Mesenchymal stem cell (in vitro differentiated cells and primary cell): ENCODE data around the gene PRRC2B.
A peak's percentile ranks its signal among the peaks of the same experiment; 100 is the strongest.

ENCODE experiments used
- DNase-seq: peaks from one replicate; pipeline ENCODE4 v3.0.0-alpha.2; 2013
- H2AFZ ChIP-seq: one replicate; pipeline ENCODE4 v1.6.1; 2013; ENCODE audit warnings: low read depth, mild to moderate bottlenecking, control low read depth, inconsistent platforms, low read length, moderate library complexity
- H2AK5ac ChIP-seq: 2 replicates; pipeline ENCODE4 v1.6.1; 2013; ENCODE audit warnings: low read length, moderate library complexity, mild to moderate bottlenecking, inconsistent platforms; ENCODE audit not compliant: severe bottlenecking
- H2BK120ac ChIP-seq: one replicate; pipeline ENCODE4 v1.6.1; 2013; ENCODE audit warnings: low read depth, mild to moderate bottlenecking, inconsistent platforms, low read length, moderate library complexity
- H2BK12ac ChIP-seq, 2 experiments: one replicate each; pipeline ENCODE4 v1.6.1; 2013; ENCODE audit warnings: inconsistent platforms in 2 of 2, low read length in 2 of 2, mild to moderate bottlenecking in 2 of 2, moderate library complexity in 2 of 2, control low read depth in 1 of 2
- H2BK15ac ChIP-seq: one replicate; pipeline ENCODE4 v1.6.1; 2013; ENCODE audit warnings: mild to moderate bottlenecking, low read depth, inconsistent platforms; ENCODE audit not compliant: poor library complexity, severe bottlenecking
- H2BK5ac ChIP-seq: 2 replicates; pipeline ENCODE4 v1.6.1; 2013; ENCODE audit warnings: low read depth, mild to moderate bottlenecking, low read length, control low read depth, inconsistent platforms; ENCODE audit not compliant: poor library complexity, severe bottlenecking
- H3K14ac ChIP-seq, 2 experiments: one replicate each; pipeline ENCODE4 v1.6.1; 2013; ENCODE audit warnings: inconsistent platforms in 2 of 2, low read length in 2 of 2, control low read depth in 1 of 2, mild to moderate bottlenecking in 1 of 2, moderate library complexity in 1 of 2
- H3K18ac ChIP-seq, 2 experiments: one replicate each; pipeline ENCODE4 v1.6.1; 2013; ENCODE audit warnings: inconsistent platforms in 2 of 2, low read length in 2 of 2, control low read depth in 1 of 2, low read depth in 1 of 2, mild to moderate bottlenecking in 1 of 2
- H3K23ac ChIP-seq, 2 experiments: one replicate each; pipeline ENCODE4 v1.6.1; 2013; ENCODE audit warnings: inconsistent platforms in 2 of 2, low read length in 2 of 2, mild to moderate bottlenecking in 2 of 2, moderate library complexity in 2 of 2, control low read depth in 1 of 2
- H3K27ac ChIP-seq: 2 replicates; pipeline ENCODE4 v1.5.1; 2013; ENCODE audit warnings: mild to moderate bottlenecking, moderate library complexity, low read length, control low read depth, inconsistent platforms; ENCODE audit not compliant: poor library complexity, severe bottlenecking
- H3K27me3 ChIP-seq, 2 experiments: 2 replicates each; pipeline versions ENCODE4 v1.6.1 to v1.7.0; 2013; ENCODE audit warnings: low read length in 2 of 2, mild to moderate bottlenecking in 2 of 2, moderate library complexity in 2 of 2, control low read depth in 1 of 2, inconsistent platforms in 1 of 2; ENCODE audit not compliant: control insufficient read depth in 1 of 2, insufficient read depth in 1 of 2
- H3K36me3 ChIP-seq, 2 experiments: 2 replicates each; pipeline versions ENCODE4 v1.6.1 to v1.7.0; 2013; ENCODE audit warnings: low read length in 2 of 2, control low read depth in 1 of 2, inconsistent platforms in 1 of 2, low read depth in 1 of 2, mild to moderate bottlenecking in 1 of 2; ENCODE audit not compliant: insufficient read depth in 2 of 2, control insufficient read depth in 1 of 2
- H3K4ac ChIP-seq, 2 experiments: one replicate each; pipeline ENCODE4 v1.6.1; 2013; ENCODE audit warnings: inconsistent platforms in 2 of 2, low read length in 2 of 2, mild to moderate bottlenecking in 2 of 2, moderate library complexity in 2 of 2, control low read depth in 1 of 2, low read depth in 1 of 2
- H3K4me1 ChIP-seq: 2 replicates; pipeline ENCODE4 v1.6.1; 2013; ENCODE audit warnings: low read depth, low read length, control low read depth; ENCODE audit not compliant: control insufficient read depth, insufficient read depth
- H3K4me2 ChIP-seq: 2 replicates; pipeline ENCODE4 v1.6.1; 2013; ENCODE audit warnings: low read length, mild to moderate bottlenecking, inconsistent platforms; ENCODE audit not compliant: poor library complexity, severe bottlenecking
- H3K4me3 ChIP-seq, 2 experiments: 2 replicates each; pipeline versions ENCODE4 v1.5.1 to v1.7.0; 2013; ENCODE audit warnings: low read length in 2 of 2, mild to moderate bottlenecking in 2 of 2, control low read depth in 1 of 2, low read depth in 1 of 2; ENCODE audit not compliant: insufficient read depth in 1 of 2
- H3K79me1 ChIP-seq: replicated peaks from 2 replicates; pipeline ENCODE4 v1.6.1; 2013; ENCODE audit warnings: mild to moderate bottlenecking, control low read depth, low read length, inconsistent platforms; ENCODE audit not compliant: poor library complexity, severe bottlenecking
- H3K9ac ChIP-seq: 2 replicates; pipeline ENCODE4 v1.7.0; 2013; ENCODE audit warnings: mild to moderate bottlenecking, low read length, moderate library complexity
- H3K9me3 ChIP-seq: 2 replicates; pipeline ENCODE4 v1.7.0; 2013; ENCODE audit warnings: mild to moderate bottlenecking, low read length; ENCODE audit not compliant: control insufficient read depth
- H4K8ac ChIP-seq: one replicate; pipeline ENCODE4 v1.6.1; 2013; ENCODE audit warnings: inconsistent platforms, mild to moderate bottlenecking, low read length, moderate library complexity
- H4K91ac ChIP-seq: one replicate; pipeline ENCODE4 v1.6.1; 2013; ENCODE audit warnings: mild to moderate bottlenecking, low read length, inconsistent platforms
- WGBS: methylation state at CpG from one replicate; pipeline ENCODE4 v1.1.7; 2013; ENCODE audit warnings: mixed read lengths; 5-methylcytosine and 5-hydroxymethylcytosine counted together

PRRC2B gene

DNA sequence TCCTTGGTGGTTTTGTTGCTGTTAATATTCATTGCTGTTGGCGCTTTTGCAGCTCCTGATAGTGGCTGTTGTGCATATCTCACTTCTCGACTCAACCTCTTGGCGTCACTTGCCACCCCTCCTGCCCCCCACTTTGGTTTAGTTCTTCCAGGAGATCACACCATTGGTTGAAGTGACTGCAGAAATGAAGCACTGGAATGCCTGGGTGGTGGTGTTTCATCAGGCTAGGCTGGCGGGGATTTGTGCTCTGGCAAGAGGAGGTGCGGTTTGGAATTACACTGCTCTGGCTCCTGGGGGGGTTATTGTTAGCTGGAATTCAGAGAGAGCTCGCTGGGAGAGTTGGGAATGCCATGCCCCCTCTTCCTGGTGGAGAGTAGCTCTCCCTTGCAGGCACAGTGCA is 11.5 kb downstream of the PRRC2B start:
- Histone ChIP-seq H3K4me3 (peak overlapping the region in 1 of 2 experiments; percentile 71), H4K8ac (no peak overlapping the region), H3K27me3 (no peaks in the 10 kb centered on the region), H3K79me1 (no peaks in the 10 kb centered on the region), H3K23ac (no peak overlapping the region), H2AK5ac (no peak overlapping the region), H3K4me1 (peaks cover 55% of the 10 kb centered on the region), H2BK5ac (peak overlapping the region; percentile 1), H3K18ac (no peak overlapping the region), H3K9me3 (no peaks in the 10 kb centered on the region), H3K36me3 (peaks cover 0 to 3% of the 10 kb centered on the region in 2 experiments), H2AFZ (no peak overlapping the region), H4K91ac (no peak overlapping the region), H3K27ac (peak overlapping the region; percentile 49), H2BK120ac (no peak overlapping the region), H2BK15ac (no peak overlapping the region), H3K14ac (peak overlapping the region in 1 of 2 experiments; percentile 2), H2BK12ac (no peak overlapping the region), H3K9ac (peak overlapping the region; percentile 31), H3K4ac (no peak overlapping the region), H3K4me2 (no peak overlapping the region)
- DNase-seq, result no peak
- WGBS, result 64% methylated on average over 6 of the region's 6 CpGs

- Histone ChIP-seq H3K4me3 (peak overlapping the region in 1 of 2 experiments; percentile 71), H2AK5ac (no peak overlapping the region), H3K27me3 (no peaks in the 10 kb centered on the region), H3K18ac (no peak overlapping the region), H2BK120ac (no peak overlapping the region), H3K14ac (no peak overlapping the region), H4K8ac (no peak overlapping the region), H3K9me3 (no peaks in the 10 kb centered on the region), H3K79me1 (no peaks in the 10 kb centered on the region), H2BK5ac (no peak overlapping the region), H3K4me1 (peaks cover 52% of the 10 kb centered on the region), H3K36me3 (peaks cover 0 to 3% of the 10 kb centered on the region in 2 experiments), H3K23ac (no peak overlapping the region), H2AFZ (no peak overlapping the region), H3K9ac (peak overlapping the region; percentile 66), H4K91ac (no peak overlapping the region), H2BK15ac (no peak overlapping the region), H3K4ac (no peak overlapping the region), H3K4me2 (no peak overlapping the region), H2BK12ac (no peak overlapping the region), H3K27ac (peak overlapping the region; percentile 49)
- WGBS, result 90% methylated on average over 9 of the region's 9 CpGs
- no peak for DNase-seq
Observed at GRCh38 chr9:131405858-131406537, 12.1 kb downstream of the PRRC2B start.

GRCh38 chr9:131406563-131407436 is 12.9 kb downstream of the PRRC2B start:
- Histone ChIP-seq H3K4me2 (peak overlapping the region; percentile 31), H3K9me3 (no peaks in the 10 kb centered on the region), H3K79me1 (no peaks in the 10 kb centered on the region), H3K18ac (peak overlapping the region in 1 of 2 experiments; percentile 48), H2BK12ac (no peak overlapping the region), H3K4me1 (peaks cover 52% of the 10 kb centered on the region), H2AFZ (no peak overlapping the region), H3K27ac (peak overlapping the region; percentile 26), H3K36me3 (peaks cover 0 to 3% of the 10 kb centered on the region in 2 experiments), H2AK5ac (peak overlapping the region; percentile 31), H3K4ac (no peak overlapping the region), H3K4me3 (peak overlapping the region in 1 of 2 experiments; percentile 71), H3K14ac (peak overlapping the region in 1 of 2 experiments; percentile 18), H4K91ac (no peak overlapping the region), H3K27me3 (no peaks in the 10 kb centered on the region), H2BK15ac (no peak overlapping the region), H3K23ac (no peak overlapping the region), H2BK5ac (no peak overlapping the region), H2BK120ac (no peak overlapping the region), H4K8ac (peak overlapping the region; percentile 75), H3K9ac (peak overlapping the region; percentile 66)
- 75% methylated on average over 7 of the region's 9 CpGs for WGBS
- DNase-seq, result peak; percentile 58

DNA sequence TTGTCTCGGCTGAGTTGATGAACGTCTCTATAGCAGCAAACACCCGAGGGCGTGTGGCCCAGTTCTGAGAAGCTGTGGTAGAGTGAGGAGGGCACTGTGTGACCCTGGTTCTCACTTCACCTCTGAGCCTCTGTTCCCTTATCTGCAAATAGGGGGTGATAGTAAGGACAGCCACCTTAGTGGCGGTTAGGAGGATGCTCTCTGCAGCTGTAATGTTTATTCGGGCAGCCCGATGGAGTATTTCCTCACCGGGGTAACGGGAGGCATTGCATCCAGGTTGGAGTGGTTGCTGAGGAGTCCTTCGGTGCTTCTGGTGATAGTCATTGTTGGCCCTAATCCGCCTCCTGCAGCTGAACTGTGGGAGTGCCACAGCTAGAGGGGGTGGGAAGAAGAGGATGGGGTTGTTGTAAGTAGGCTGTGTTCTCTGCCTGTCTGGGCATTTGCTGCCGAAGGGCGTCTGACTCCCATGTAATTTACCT is 13.9 kb downstream of the PRRC2B start:
- H2AFZ ChIP-seq, result no peak overlapping the region
- H3K4me1 ChIP-seq, result peaks cover 49% of the 10 kb centered on the region
- H3K4me2 ChIP-seq, result no peak overlapping the region
- H3K4ac ChIP-seq, result no peak overlapping the region
- 53% methylated on average over 13 of the region's 13 CpGs for WGBS
- H2BK15ac ChIP-seq, result no peak overlapping the region
- peaks cover 0 to 6% of the 10 kb centered on the region in 2 experiments for H3K36me3 ChIP-seq
- H3K27me3 ChIP-seq, result no peaks in the 10 kb centered on the region
- no peaks in the 10 kb centered on the region for H3K79me1 ChIP-seq
- peak; percentile 35 for DNase-seq
- no peak overlapping the region for H2BK120ac ChIP-seq
- no peak overlapping the region for H3K23ac ChIP-seq
- peak overlapping the region; percentile 66 for H3K9ac ChIP-seq
- no peak overlapping the region for H4K8ac ChIP-seq
- H3K4me3 ChIP-seq, result peak overlapping the region in 1 of 2 experiments; percentile 71
- H3K9me3 ChIP-seq, result no peaks in the 10 kb centered on the region
- no peak overlapping the region for H3K14ac ChIP-seq
- H3K27ac ChIP-seq, result peak overlapping the region; percentile 0
- no peak overlapping the region for H2BK5ac ChIP-seq
- no peak overlapping the region for H2AK5ac ChIP-seq
- no peak overlapping the region for H3K18ac ChIP-seq
- no peak overlapping the region for H2BK12ac ChIP-seq
- no peak overlapping the region for H4K91ac ChIP-seq
